Sigmoid colon (tissue), 4 donors: ENCODE results near the gene RABGAP1.

Experiments used
- EP300 ChIP-seq, 4 donors: sonication (generic); formaldehyde crosslinking; IDR thresholded peaks; one replicate each; pipeline ENCODE4 v1.6.1; 2017; ENCODE audit warnings: antibody characterized with exemption in 4 of 4
- POLR2AphosphoS5 ChIP-seq, 4 donors: sonication (generic); formaldehyde crosslinking; IDR thresholded peaks; one replicate each; pipeline ENCODE4 v1.6.1; 2017; ENCODE audit warnings: antibody characterized with exemption in 4 of 4
- TF ChIP-seq, protein P1 (sequence below), 4 experiments: fragments of 450-650 bp in 3 of 4; fragments of 200-600 bp in 1 of 4; IDR thresholded peaks; one replicate each; pipeline ENCODE4 v1.5.1; 2016 to 2019; ENCODE audit warnings: antibody characterized with exemption in 4 of 4, mild to moderate bottlenecking in 3 of 4, moderate library complexity in 2 of 4

DNA sequence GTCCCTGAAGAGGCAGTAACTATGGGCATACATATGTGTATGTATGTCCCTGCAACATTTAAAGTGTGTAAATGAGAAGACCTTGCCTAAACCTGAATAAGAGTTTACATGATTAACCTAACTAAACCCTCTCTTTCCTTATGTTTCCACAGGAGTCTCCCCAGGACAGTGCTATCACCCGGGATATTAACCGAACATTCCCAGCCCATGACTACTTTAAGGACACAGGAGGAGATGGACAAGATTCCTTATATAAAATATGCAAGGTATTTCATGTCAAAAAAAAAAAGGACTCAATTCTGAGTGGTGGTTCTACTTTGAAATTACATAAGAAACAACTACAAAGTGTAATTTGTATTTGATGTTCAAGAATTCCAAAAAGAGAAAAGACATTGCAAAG lies 124.4 kb downstream of the RABGAP1 start:
- TF ChIP-seq, protein P1, sequence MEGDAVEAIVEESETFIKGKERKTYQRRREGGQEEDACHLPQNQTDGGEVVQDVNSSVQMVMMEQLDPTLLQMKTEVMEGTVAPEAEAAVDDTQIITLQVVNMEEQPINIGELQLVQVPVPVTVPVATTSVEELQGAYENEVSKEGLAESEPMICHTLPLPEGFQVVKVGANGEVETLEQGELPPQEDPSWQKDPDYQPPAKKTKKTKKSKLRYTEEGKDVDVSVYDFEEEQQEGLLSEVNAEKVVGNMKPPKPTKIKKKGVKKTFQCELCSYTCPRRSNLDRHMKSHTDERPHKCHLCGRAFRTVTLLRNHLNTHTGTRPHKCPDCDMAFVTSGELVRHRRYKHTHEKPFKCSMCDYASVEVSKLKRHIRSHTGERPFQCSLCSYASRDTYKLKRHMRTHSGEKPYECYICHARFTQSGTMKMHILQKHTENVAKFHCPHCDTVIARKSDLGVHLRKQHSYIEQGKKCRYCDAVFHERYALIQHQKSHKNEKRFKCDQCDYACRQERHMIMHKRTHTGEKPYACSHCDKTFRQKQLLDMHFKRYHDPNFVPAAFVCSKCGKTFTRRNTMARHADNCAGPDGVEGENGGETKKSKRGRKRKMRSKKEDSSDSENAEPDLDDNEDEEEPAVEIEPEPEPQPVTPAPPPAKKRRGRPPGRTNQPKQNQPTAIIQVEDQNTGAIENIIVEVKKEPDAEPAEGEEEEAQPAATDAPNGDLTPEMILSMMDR (IDR thresholded peaks at IDR 0.05): no peak
- TF ChIP-seq EP300 (IDR thresholded peaks at IDR 0.05): no peak
- TF ChIP-seq POLR2AphosphoS5 (IDR thresholded peaks at IDR 0.05): no peak
